HG03342 (cell line): Measurements from ENCODE around the gene CSF2.
"Not testable (repeated sequence)": the region's sequence is repeated elsewhere in the genome, so short reads cannot be mapped to it uniquely, and the experiment has no call there.

Source experiments
- ATAC-seq: cut with Tn5 transposase; IDR thresholded peaks from one replicate; pipeline ENCODE4 v1.9.1; 2021; ENCODE audit warnings: mild to moderate bottlenecking, moderate library complexity; ENCODE audit not compliant: unreplicated experiment

The CSF2 gene

GRCh38 chr5:132105688-132106087, 32.1 kb downstream of the CSF2 start:
- ATAC-seq, result no peak

DNA sequence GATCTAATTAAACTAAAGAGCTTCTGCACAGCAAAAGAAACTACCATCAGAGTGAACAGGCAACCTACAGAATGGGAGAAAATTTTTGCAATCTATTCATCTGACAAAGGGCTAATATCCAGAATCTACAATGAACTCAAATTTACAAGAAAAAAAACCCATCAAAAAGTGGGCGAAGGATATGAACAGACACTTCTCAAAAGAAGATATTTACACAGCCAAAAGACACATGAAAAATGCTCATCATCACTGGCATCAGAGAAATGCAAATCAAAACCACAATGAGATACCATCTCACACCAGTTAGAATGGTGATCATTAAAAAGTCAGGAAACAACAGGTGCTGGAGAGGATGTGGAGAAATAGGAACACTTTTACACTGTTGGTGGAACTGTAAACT, 34.9 kb downstream of the CSF2 start:
- not testable (repeated sequence) for ATAC-seq

DNA sequence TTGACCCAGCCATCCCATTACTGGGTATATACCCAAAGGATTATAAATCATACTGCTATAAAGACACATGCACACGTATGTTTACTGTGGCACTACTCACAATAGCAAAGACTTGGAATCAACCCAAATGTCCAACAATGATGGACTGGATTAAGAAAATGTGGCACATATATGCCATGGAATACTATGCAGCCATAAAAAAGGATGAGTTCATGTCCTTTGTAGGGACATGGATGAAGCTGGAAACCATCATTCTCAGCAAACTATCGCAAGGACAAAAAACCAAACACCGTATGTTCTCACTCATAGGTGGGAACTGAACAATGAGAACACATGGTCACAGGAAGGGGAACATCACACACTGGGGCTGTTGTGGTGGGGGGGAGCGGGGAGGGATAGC, 35.4 kb downstream of the CSF2 start:
- not testable (repeated sequence) for ATAC-seq

DNA sequence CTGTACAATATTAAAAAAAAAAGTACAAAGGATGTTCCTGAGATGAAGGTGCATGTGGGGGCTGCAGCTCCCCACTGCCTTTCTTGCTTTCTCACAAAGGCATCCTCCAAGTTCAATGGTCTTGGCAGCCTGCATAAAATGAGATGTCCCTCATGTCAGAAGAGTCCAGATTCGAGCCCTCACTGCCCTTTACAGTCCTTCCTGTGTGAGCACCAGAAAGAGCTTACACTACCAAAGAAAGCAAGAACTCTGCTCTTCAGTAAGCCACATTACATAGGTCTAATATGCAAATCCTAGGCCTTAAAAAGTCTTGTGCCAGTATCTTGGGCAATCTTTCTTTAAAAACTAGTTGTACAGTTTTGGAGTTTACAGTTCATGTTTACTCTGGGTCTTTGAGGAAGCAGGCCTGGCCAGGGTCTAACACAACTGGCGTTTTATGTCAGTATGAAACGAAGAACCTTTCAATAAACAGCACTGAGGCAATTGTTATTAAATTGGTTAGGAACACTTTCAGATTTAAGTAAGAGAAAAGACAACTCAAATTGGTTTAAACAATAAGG, 36.0 kb downstream of the CSF2 start:
- ATAC-seq, result no peak

DNA sequence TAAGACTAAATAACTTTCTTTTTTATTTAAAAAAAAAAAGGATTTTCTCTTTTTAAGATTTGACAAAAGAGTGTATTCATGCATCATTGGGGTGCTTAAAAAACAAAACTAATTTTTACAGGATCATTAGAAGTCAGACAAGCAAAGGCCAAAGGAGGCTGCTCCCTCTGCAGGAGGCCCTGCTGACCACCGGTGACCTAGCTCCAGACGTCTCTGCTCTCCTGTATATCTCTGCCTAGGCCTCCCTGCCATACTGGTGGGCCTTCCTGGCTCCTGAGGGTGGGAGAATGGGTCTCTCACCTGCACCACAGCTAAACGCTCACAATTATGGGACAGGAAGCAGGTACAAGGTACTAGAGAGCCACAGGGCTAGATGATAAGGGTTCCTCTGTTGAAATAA, 36.6 kb downstream of the CSF2 start:
- no peak for ATAC-seq

DNA sequence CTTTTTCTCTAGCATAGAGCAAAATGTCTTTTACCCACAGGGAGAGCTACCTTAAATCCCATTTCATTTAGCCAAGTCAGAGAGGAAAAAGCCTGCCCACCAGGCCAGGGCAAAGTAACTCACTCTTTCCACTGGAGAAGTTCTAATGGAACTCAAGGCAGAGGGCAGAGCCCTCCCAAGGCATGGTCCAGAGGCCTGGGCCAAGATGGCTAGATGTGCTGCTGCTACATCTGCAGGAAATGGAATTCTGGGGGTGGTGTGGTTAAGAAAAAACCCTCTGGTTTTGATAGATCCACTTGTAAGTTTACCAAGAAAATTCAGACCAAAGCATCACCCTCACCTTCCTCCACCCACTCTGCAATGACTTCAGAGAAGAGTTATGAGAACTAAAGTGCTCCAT, 37.3 kb downstream of the CSF2 start:
- no peak for ATAC-seq

- ATAC-seq, result no peak
Measured at GRCh38 chr5:132112111-132112510, 38.5 kb downstream of the CSF2 start.

DNA sequence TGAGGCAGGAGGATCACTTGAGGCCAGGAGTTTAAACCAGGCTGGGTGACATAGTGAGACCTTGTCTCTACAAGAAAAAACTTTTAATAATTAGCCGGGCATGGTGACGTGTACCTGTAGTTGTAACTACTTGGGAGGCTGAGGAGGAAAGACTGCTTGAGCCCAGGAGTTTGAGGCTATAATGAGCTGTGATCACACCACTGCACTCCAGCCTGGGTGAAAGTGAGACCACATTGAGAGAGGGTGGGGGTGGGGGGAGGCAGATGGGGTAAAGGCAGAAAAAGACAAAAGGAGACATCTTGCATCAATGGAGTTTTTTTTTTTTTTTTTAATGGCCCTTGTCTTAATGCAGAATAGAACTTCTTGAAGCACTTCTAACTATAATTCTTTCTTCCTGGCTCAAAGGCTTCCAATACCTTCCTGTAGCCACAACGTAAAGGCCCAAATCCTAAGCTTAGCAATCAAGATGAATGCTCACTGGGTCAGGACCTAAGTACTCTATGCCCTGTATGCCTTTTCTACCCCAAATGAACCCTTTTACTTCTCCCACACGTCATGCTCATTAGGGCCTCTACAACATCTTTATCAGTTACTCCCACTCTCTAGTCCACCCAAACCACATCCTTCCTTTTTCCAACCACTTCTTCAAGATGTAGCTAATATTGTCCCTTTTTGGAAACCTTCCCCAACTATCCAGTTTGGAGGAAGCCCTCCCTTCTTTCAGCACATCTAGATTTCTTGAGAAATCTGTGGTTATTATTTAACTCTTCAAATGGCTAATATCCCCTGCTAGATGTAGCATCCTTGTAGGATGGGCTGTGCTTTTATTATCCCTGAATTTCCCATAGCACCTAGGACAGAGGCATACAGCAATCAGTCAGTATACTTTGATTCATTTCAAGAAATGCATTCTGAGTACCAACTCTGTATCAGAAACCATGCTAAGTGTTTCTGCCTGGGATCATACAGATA, 40.8 kb downstream of the CSF2 start:
- no peak for ATAC-seq

GRCh38 chr5:132115375-132115774, 41.8 kb downstream of the CSF2 start:
- ATAC-seq, result no peak

DNA sequence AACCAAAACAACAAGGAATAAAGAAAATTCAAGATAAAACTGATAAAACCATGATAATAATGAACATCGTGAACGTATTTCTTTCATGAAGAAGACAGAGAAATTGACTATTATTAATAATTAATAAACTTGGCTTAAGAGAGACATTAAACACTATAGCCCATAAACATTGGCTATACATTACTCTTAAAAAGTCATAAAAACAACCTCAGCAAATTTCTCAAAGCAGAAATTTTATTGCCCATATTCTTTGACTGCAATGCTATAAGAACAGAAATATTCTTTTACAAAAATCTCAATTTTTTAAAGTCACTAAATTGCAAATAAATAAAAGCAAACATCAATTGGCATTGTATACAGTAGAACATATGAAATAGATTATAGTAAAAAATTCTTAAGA, 42.5 kb downstream of the CSF2 start:
- ATAC-seq, result no peak

DNA sequence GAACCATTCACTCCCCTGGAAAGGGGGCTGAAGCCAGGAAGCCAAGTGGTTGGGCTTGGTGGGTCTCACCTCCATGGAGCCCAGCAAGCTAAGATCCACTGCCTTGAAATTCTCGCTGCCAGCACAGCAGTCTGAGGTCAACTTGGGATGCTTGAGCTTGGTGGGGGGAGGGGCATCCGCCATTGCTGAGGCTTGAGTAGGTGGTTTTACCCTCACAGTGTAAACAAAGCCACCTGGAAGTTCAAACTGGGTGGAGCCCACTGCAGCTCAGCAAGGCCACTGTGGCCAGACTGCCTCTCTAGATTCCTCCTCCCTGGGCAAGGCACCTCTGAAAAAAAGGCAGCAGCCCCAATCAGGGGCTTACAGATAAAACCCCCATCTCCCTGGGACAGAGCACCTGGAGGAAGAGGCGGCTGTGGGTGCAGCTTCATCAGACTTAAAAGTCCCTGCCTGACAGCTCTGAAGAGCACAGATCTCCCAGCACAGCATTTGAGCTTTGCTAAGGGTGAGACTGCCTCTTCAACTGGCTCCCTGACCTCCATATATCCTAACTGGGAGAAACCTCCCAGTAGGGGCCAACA, 43.4 kb downstream of the CSF2 start:
- ATAC-seq, result not testable (repeated sequence)

DNA sequence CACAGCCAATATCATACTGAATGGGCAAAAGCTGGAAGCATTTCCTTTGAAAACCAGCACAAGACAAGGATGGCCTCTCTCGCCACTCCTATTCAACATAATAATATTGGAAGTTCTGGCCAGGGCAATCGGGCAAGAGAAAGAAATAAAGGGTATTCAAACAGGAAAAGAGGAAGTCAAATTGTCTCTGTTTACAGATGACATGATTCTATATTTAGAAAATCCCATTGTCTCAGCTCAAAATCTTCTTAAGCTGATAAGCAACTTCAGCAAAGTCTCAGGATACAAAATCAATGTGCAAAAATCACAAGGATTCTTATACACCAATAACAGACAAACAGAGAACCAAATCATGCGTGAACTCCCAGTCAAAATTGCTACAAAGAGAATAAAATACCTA, 47.1 kb downstream of the CSF2 start:
- not testable (repeated sequence) for ATAC-seq

GRCh38 chr5:132122971-132123370, 49.4 kb downstream of the CSF2 start:
- not testable (repeated sequence) for ATAC-seq

- not testable (repeated sequence) for ATAC-seq
Measured at GRCh38 chr5:132123578-132123977, 50.0 kb downstream of the CSF2 start.
